NCI-H128 (cell line): ENCODE data around the gene THPO.

Experiments
- DNase-seq: peaks from one replicate; lab custom pipeline; 2025; ENCODE audit not compliant: unreplicated experiment; lab: John Stamatoyannopoulos, UW

THPO gene

DNA sequence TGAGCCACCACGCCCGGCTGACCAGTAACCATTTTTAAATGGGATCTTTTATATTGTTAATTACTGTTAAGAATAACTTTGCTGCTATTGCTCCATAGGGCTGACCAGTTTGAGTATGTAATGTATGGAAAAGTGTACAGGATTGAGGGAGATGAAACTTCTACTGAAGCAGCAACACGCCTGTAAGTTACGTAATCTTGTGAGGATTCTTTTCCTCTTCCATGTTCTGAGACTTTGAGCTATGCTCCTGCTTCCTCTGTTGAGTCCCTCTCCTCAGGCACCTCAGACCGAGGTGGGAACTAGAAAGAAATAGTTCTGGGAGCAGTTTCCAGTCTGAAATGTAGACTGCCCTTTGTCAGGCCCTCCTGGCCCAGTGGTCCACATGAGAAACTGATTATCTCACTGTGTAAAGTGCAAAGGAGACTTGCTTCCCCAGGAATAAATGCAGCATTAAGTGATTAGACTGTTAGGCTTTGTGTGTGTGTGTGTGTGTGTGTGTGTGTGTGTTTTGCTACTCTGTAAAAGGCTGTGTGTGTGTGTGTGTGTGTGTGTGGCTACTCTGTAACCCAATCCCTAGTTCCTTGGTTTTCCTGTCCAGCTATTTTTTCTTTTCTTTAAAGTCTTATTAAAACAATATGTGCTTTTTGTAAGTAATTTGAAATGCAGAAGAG lies 11.3 kb downstream of the THPO start:
- DNase-seq, result no peak

GRCh38 chr3:184362668-184363546 lies 15.1 kb downstream of the THPO start:
- peak; percentile 98 for DNase-seq

DNA sequence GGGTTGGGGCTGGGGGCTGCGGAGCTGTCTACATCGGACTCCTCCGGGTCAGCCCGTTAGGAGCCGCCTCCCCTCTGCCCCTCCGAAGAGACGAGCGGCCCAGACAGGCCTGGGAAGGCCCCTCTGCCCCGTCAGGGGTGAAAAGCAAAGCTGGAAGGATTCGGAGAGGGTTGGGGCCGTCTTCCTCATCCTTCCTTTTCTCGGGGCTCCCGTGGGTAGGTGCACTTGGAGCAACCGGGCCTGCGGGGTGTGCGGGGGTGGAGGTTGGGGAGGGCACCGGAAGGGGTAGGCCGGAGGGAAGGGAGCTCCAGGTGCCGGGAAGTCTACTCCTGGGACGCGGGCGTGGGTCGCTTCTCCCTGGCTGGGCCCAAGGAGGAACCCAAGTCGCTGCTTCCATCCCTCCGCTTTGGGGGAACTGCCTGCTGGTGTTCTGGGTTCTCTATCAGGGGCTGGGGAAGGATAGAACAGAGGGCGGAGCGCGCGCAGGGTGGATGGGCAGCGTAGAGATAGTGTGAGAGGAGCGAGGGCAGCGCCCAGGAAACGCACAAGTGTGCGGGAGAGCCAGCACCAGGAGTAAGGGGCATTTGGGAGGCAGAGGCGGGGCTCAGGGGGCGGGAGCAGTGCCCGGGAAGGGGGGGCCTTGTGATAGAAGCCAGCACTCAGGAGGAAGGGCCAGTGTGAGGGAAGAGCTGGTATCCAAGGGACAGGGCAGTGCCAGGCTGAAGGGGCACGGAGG lies 15.9 kb downstream of the THPO start:
- DNase-seq, result no peak

- DNase-seq, result peak; percentile 21
Measured at GRCh38 chr3:184361532-184361931, 16.5 kb downstream of the THPO start, which contains the start of the genes CLCN2 and POLR2H. Gene CLCN2 (minus strand): TSS chr3:184361605. CDS start chr3:184361479, 126 bp downstream. Gene POLR2H (plus strand): TSS chr3:184361710. CDS start chr3:184363493, 1,783 bp downstream.

DNA sequence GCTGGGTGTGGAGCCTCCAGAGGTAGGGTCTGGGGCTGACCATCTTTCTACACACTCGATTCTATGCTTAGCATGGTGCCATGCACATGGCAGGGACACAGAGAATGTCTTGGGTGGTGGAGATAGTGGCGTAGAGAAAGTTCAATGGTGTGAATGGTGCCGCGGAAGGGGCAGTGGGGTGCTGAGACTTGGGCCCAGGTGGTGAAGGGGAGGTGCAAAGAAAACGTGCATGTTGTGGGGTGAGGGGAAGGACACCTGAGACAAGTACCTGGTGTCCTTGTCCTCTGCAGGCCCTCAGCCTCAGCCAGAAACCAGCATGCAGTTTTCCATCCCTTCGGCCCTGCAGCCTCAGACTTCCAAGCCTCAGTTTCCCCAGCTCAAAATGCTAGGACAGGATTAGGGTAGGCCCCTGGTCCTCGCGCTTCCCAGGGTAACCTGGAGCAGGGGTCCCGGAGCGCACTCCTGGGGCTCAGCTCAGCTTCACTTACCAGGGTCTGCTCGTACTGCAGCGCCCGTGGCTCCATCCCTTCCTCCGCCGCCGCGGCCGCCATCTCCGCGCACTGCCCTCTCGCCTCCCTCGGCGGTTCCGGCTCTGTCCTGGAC lies 17.0 kb downstream of the THPO start:
- no peak for DNase-seq

GRCh38 chr3:184360070-184360928 lies 17.7 kb downstream of the THPO start:
- DNase-seq, result no peak

DNA sequence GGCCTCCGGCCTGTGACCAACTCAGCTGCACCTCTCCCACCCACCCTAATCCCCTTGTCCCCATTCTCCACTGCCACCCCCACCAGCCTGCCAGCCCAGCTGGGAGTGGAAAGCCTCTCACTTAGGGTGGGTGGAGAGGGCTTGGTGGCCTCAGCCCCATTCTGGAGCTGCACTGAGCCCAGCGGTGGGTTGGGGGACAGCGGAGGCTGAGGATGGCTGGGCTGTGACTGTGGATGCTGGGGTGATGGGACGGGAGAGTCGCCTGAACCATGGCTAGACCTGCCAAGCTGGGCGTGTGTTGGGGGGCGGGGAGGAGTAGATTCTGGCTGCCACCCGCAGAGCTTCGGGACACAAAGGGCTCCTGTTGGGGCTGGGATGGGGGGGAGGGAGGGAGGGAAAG lies 18.4 kb downstream of the THPO start:
- DNase-seq, result no peak

- no peak for DNase-seq
Measured at GRCh38 chr3:184358921-184359350, 19.1 kb downstream of the THPO start.

DNA sequence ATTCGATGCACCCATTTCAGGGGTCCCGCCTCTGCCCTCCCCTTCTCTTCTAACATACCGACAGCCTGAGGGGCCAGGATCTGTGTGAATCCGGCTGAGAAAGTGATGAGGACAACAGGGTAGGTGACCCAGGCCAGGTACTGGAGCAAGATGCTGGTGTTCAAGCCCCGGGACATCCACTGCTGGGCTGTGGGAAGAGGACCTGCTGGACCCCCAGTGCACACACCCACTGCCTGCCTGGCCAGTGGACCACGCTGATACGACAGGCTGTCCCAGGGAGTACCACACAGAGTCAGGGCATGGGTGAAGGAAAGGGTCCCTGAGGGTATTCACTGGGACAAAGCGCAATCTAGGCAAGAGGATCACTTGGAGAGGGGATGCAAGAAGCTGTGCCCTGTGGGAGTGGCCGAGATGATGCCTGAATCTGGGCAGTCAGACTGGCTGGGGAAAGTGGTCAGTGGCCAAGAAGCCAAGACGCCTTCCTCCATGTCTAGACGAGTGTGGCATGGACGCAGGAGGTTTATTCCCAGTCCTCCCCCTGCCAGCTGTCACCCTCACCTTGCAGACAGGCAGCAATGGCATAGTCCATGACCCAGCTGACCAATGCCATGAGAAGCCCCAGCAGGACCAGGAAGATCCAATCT lies 19.8 kb downstream of the THPO start:
- no peak for DNase-seq

DNA sequence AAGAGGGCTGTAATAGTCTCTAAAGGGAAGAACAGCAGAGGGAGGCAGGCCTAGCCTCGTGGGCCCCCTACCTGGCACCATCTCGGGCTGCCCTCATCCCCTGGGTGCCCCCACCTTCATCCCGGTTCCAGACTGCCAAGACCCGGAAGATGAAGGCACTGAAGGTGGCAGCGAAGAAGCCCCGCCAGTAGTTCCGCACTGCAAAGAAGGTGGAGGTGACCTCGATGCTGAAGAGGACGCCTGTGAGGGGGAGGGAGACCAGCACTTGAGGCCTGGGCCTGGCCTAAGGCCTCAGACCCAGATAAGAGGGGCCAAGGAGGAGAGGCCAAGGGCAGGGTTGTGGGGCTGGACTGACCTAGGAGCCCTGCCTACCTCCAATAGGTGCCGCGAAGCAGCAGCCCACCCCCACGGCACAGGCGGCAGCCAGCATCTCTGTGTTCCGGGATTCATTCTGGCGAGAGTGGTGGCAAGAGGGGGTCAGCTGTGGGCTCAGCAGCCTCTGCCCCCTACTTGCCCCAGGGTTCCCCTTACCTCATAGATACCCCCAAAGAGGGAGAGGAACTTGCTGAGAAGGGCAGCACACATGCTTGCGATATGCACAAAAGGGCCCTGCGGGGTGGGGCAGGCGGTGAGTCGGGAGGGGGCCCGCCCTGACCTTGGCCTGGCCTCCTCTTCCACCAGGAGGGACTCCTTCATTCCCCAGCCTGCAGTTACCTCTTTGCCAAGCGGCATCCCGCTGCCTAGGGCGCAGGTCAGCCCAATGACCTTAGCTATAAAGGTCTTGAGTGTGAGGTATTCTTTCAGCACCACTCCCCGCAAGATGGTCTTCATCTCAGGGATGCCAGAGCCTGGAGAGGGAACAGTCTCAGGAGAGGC lies 20.5 kb downstream of the THPO start:
- DNase-seq, result no peak

- DNase-seq, result no peak
Measured at GRCh38 chr3:184355261-184356040, 22.6 kb downstream of the THPO start.

- no peak for DNase-seq
Measured at GRCh38 chr3:184354754-184355153, 23.3 kb downstream of the THPO start.

GRCh38 chr3:184354121-184354728 lies 23.8 kb downstream of the THPO start:
- no peak for DNase-seq

DNA sequence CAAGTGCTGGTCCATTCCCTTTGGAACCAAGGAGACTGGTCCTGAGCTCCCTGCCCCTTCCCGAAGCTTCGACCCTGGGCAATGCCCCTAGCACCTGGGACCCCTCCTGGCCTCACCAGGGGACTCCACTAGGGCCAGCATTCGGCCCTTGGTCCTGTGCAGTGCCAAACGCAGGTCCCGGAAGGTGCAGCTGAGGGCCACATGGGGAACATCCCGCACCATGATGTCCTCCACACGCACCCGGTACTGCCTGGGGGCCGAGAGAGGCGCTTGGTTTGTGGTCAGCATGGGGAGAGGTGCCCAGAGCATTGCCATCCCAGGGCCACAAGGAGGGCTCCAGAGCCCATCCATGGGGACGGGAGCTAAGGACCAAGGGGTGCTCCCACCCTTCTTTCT lies 24.5 kb downstream of the THPO start:
- no peak for DNase-seq

- no peak for DNase-seq
Measured at GRCh38 chr3:184352897-184353545, 25.0 kb downstream of the THPO start.

GRCh38 chr3:184352149-184352785 lies 25.7 kb downstream of the THPO start:
- no peak for DNase-seq
